Effector CD4-positive, alpha-beta T cell (primary cell): ENCODE results near the gene DEFB124.

Source experiments
- DNase-seq: peaks from one replicate; pipeline ENCODE4 v3.0.0-alpha.2; 2020

DEFB124 gene

GRCh38 chr20:31418307-31418706, 56.6 kb downstream of the DEFB124 start:
- no peak for DNase-seq

GRCh38 chr20:31415653-31416052, 59.3 kb downstream of the DEFB124 start:
- no peak for DNase-seq
